ENCODE results near the gene CPSF4L.
"Not testable (repeated sequence)": the region's sequence is repeated elsewhere in the genome, so short reads cannot be mapped to it uniquely, and the experiment has no call there.

CPSF4L gene

DNA sequence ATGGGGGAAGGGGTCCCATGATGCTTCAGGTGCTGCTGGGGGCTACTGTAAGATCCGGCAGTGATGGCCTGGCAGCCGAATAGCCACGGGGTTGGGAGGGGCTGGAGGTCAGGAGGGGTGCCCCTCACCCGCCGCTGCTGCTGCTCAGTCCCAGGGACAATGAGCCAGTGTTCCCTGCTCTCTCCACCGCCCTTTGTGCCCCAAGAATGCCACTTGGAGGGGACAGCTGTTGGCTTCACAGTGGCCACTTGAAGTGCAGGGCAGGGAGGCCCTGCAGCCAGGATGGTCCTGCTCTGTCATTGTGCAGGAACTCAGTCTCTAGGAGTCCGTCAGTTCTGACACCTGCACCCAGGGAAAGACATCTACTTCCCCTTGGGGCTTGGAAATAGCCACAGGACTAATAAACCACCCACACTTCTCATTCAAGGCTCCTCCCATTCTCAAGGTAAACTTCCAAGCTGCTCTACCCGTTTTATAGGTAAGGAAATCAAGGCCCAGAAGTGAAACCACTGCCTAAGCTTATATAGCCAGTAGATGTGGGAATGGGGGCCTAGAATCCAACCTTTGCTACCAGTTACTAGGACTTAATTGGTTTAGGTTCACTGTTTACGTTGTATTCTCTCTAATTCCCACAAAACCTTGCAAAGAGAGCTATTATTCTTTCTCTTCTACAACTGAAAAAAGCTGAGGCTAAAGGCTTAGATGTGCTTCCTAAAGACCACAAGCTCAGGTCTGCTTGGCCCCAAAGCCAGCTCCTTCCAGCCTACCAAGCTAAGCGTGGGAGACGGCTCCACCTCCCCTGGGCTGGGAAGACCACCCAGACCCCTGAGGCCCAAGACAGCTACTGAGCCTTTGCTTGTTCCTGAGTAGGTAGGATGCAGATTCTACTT, 6.2 kb upstream of the CPSF4L start:
- no peak for DNase-seq

DNA sequence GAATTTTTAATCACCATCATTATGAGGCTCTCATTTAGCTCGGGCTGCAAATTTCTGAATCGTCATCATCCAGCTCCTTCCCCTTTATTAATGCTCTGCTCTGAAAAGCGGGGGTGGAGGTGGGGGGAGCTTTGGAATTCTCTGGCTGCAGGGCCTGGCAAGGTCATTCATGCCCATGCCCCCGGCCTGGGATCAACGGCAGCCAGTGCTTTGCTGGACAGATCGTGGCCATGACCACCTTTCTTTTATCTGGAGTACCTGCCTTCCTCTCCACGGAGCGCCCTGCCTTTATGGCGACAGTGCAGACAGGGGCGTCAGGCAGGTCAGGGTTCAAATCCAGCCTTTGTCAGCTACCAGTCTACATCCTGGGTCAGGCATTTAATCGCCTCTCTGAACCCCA, 5.1 kb upstream of the CPSF4L start:
- no peak for DNase-seq

GRCh38 chr17:73265646-73266640, 4.3 kb upstream of the CPSF4L start:
- no peak for DNase-seq

DNA sequence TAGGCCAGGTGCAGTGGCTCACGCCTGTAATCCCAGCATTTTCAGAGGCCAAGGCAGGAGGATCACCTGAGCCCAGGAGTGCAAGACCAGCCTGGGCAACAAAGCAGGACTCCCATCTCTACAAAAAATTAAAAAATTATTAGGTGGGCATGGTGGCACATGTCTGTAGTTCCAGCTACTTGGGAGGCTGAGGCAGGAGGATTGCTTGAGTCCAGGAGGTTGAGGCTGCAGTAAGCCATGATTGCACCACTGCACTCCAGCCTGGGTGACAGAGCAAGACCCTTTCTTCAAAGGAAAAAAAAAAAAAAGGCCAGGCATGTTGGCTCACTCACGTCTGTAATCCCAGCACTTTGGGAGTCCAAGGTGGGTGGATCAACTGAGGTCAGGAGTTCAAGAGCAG, 2.8 kb upstream of the CPSF4L start:
- not testable (repeated sequence) for DNase-seq

GRCh38 chr17:73262676-73263642, 1.3 kb upstream of the CPSF4L start:
- no peak for DNase-seq

- DNase-seq: no peak
Measured at GRCh38 chr17:73261952-73262675, 434 bp upstream of the CPSF4L start.

GRCh38 chr17:73257516-73257915, 4.2 kb downstream of the CPSF4L start:
- DNase-seq: no peak

DNA sequence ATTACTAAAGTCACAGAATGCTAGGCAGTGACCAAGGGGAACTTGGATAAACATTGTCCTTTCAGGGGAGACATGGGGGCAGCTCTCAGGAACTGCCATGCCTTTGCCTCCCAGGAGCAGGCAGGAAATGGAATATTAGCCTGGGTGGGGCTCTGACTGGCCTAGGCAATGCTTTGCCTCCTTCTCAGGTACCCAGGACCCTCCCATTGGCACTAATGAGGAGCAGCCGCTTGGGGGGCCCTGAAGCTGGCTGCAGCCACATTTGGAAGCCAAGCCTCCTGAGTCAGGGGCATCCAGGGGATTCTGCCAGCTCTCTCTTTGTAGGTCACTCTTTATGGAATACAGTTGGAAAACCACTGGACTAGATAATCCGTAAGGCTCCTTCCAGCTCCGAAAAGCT, 5.5 kb downstream of the CPSF4L start:
- no peak for DNase-seq

DNA sequence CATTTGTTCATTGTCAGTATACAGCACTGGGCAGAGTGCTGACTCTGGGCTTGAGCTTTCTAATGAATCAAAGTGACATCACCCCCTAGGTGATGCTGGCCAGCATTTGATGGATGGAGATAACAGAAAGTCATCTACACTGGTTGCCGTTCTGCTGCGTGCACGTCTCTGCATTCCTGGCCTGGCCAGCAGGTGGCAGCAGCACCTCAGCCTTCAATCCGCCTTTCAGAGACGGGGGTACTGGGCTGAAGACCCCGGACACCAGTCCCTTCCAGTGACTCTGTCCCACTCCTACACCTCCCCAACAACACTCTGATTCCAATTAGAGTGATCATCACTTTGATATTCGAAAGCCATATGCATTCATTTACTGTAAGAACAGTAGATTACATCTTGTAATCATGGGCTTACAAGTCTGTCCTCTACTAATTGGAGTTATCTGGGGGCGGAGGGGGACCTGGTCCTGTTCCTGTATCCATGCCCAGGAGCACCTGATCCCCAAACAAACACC, 6.0 kb downstream of the CPSF4L start:
- DNase-seq: peak; percentile 21

GRCh38 chr17:73251871-73252270, 9.8 kb downstream of the CPSF4L start:
- no peak for DNase-seq

DNA sequence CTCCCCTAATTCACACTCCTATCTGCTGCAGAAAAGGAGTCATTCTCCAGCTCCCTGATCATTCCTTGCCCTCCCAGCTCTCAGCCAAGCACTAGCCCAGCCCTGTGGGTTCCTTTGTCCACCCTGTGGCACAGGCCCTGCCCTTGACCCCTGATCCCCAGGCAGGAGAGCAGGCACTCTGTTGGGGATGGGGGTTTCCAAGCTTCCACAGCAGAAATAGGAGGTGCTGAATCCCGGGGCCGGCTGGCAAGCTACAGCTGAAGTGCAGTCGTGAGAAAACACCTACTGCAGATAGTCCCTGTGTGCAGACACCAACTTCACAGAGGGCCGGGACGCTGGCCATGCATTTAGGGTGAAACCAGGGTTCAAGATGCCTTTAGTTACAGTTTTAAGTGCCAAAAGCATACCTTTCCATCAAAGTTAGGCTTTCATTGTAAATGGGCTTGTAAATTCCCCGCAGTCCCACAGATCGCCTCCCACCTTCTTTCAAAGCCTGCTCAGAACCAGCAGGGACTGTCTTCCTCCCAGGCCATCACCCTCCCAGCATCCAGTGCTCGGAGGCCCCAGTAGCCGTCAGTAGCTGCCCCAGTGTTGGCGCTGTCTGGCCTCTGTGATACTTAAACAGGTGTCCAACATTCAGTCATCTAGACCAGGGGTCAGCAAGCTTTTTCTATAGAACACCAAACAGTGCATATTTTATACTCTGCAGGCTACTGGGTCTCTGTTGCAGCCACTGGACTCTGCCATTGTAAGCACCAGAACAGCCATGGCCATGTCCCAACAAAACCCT, 10.6 kb downstream of the CPSF4L start:
- DNase-seq: no peak

DNA sequence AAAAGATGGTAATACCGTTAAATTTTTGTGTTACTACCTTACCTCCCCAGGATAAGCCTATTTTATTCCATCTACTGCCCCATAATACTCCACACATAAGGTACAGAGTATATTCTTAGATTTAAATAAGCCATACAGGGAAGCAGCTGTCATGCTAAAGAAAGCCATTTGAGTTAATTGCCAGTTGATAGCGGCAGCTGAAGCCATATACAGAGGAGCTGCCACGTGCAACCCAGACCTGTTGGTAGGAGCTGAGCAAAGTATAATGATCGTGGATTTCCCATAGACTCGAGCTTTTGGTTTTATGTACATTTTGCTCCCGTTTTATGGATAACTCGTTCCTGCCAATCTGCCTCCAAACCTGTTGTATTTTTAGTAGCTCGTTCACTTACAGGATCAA, 12.0 kb downstream of the CPSF4L start:
- no peak for DNase-seq

GRCh38 chr17:73248532-73248931, 13.1 kb downstream of the CPSF4L start:
- no peak for DNase-seq

- DNase-seq: no peak
Measured at GRCh38 chr17:73247726-73248125, 14.0 kb downstream of the CPSF4L start.

DNA sequence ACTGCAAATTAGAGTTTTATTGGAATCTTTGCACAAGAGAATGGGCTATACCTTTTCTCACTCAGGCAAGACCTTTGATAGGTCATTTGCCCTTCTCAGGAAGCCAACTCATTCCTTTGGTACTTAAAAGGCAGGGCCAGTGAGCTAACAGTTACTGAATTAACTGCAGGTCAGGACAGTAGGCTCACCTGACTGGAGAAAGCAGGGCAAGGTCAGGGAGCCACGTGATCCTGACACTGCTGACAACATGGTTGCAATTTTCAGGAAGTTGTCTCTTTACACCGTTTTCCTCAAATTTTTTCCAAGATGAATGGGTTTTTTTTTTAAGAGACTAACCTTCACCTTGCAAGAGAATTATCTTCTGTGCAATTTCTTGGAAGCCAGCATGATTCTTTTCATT, 21.1 kb downstream of the CPSF4L start:
- no peak for DNase-seq

- DNase-seq: no peak
Measured at GRCh38 chr17:73237714-73238113, 24.0 kb downstream of the CPSF4L start.

DNA sequence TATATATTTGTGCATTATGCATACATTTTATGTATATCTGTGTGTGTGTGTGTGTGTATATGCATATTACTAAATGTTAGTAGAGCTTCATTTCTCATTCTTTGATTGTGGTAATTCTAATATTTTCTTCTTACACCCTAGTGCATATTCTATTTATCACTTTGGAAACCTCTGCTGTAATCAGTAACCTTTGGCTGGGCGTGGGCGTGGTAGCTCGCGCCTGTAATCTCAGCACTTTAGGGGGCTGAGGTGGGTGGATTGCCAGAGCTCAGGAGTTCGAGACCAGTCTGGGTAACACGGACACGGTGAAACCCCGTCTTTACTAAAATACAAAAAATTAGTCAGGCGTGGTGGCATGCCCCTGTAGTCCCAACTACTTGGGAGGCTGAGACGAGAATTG, 26.9 kb downstream of the CPSF4L start:
- no peak for DNase-seq

- no peak for DNase-seq
Measured at GRCh38 chr17:73232587-73233373, 28.9 kb downstream of the CPSF4L start.

DNA sequence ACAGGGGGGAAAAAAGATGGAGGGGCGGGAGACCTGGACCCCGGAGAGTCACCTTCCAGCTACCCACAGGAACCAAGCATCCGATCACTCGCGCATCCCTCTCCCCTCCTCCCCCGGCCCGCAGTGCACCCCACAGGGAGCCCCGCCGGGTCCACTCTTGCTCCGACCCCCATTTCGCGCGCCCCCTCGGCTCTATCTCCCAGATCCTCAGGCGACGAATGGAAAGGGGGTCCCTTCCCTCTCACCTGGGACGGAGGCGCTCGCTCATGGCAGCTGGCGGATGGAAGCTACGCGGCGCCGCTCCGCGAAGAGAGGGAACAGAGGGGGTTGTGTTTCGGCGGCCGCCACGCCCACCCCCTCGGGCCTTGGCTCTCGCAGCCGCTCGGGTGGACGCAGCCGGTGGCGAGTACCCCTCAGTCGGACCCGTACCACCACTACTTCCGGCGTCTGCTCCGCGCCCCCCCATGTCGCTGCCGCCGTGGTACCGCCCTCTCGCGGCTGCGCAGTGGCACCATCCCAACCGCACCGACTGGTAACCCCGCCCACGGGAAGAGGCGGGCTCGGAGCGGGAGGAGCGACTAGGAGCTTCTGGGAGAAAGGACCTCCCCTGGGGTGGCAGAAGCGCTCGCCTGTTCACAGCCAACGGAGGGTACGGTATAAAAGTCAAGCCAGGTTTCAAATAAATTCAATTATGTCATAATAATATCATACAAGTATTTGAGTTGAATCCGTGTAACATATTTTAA, 29.7 kb downstream of the CPSF4L start:
- DNase-seq: peak; percentile 97

All from T1000 (cell line).